Muscle of leg (tissue), 11 donors: ENCODE data around the gene TBCD. TPM values are rescaled to one million over a fixed set of nuclear protein-coding genes. Genes with fewer than 3 reads are reported as not detected.
A peak's percentile ranks its signal among the peaks of the same experiment; 100 is the strongest.

Experiments used
- DNase-seq: peaks from one replicate; pipeline ENCODE4 v3.0.0; 2013
- H3K27ac ChIP-seq: one replicate; pipeline ENCODE4 v1.5.1; 2013; ENCODE audit warnings: mild to moderate bottlenecking, low read length, control low read depth
- H3K27me3 ChIP-seq: one replicate; pipeline ENCODE4 v1.6.1; 2013; ENCODE audit warnings: low read length; ENCODE audit not compliant: control insufficient read depth, insufficient read depth
- H3K36me3 ChIP-seq: one replicate; pipeline ENCODE4 v1.6.1; 2013; ENCODE audit warnings: low read length; ENCODE audit not compliant: control insufficient read depth, insufficient read depth
- H3K4me1 ChIP-seq: one replicate; pipeline ENCODE4 v1.6.1; 2013; ENCODE audit warnings: low read length; ENCODE audit not compliant: control insufficient read depth, insufficient read depth
- H3K4me3 ChIP-seq: one replicate; pipeline ENCODE4 v1.5.1; 2013; ENCODE audit warnings: low read length, control low read depth
- H3K9me3 ChIP-seq: replicated peaks from 2 replicates; pipeline ENCODE4 v1.6.1; 2013; ENCODE audit warnings: low read depth, low read length; ENCODE audit not compliant: control insufficient read depth
- WGBS: methylation state at CpG from one replicate; pipeline ENCODE4 v1.1.5; 2013; ENCODE audit warnings: missing lambda C conversion rate; ENCODE audit not compliant: insufficient coverage; 5-methylcytosine and 5-hydroxymethylcytosine counted together
- polyA plus RNA-seq, 8 donors: library from polyadenylated mRNA; unstranded; fragments of 120-200 nt; gene quantifications; one replicate each; pipeline versions ENCODE4 v1.2.1 to v1.2.3, GENCODE V29; 2013; ENCODE audit warnings: inconsistent platforms in 1 of 8, low replicate concordance in 1 of 8; ENCODE audit not compliant: insufficient read length in 8 of 8, insufficient read depth in 1 of 8
- total RNA-seq: library from RNA; stranded (reverse); fragments of 120-200 nt; gene quantifications from one replicate; pipeline ENCODE4 v1.2.4, GENCODE V29; 2013

The TBCD gene
- total and polyA plus RNA-seq, 9 donors, result 47.8 to 77.4 (median 62.3) TPM

- H3K36me3 ChIP-seq, result no peaks in the 10 kb centered on the region
- DNase-seq, result peak; percentile 42
- no peak overlapping the region for H3K4me3 ChIP-seq
- H3K27ac ChIP-seq, result peak overlapping the region; percentile 31
- peaks cover 82% of the 10 kb centered on the region for H3K4me1 ChIP-seq
- no peaks in the 10 kb centered on the region for H3K9me3 ChIP-seq
- 58% methylated on average over 25 of the region's 25 CpGs for WGBS
- no peaks in the 10 kb centered on the region for H3K27me3 ChIP-seq
Measured at GRCh38 chr17:82862737-82863382, 111.0 kb downstream of the TBCD start.

- WGBS, result 75% methylated on average over 5 of the region's 11 CpGs
- Histone ChIP-seq H3K27me3 (no peaks in the 10 kb centered on the region), H3K4me1 (peaks cover 87% of the 10 kb centered on the region), H3K4me3 (no peak overlapping the region), H3K9me3 (no peaks in the 10 kb centered on the region), H3K27ac (peak overlapping the region; percentile 31), H3K36me3 (no peaks in the 10 kb centered on the region)
- no peak for DNase-seq
Measured at GRCh38 chr17:82863383-82863940, 111.6 kb downstream of the TBCD start.

- peak; percentile 35 for DNase-seq
- Histone ChIP-seq H3K36me3 (no peaks in the 10 kb centered on the region), H3K4me1 (peaks cover 81% of the 10 kb centered on the region), H3K27ac (peak overlapping the region; percentile 31), H3K27me3 (no peaks in the 10 kb centered on the region), H3K4me3 (no peak overlapping the region), H3K9me3 (no peaks in the 10 kb centered on the region)
- WGBS, result 79% methylated on average over 18 of the region's 18 CpGs
Measured at GRCh38 chr17:82863941-82864712, 112.3 kb downstream of the TBCD start.

DNA sequence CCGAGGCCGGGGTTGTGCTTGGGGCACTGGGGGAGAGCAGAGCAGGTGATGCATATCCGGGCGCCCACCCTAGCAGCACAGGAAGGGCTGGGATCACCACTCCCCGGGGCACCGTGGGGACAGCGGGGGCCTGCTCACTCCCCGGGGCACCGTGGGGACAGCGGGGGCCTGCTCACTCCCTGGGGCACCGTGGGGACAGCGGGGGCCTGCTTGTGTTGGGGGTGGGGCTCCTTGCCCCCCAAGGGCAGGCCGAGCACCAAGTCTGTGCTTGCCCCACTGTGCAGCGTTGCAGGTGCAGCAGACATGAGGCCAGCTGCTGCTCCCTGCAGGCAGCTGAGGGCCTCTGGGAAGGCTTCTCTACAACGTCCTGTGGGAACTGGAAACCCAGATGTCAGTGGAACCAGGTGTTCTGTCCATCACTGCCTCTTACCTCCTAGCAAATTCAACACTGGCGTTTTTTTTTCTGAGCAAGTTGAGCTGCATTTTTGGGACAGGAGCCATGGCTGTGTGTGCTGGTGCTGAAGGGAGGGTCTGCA is 112.9 kb downstream of the TBCD start:
- Histone ChIP-seq H3K27me3 (no peaks in the 10 kb centered on the region), H3K36me3 (no peaks in the 10 kb centered on the region), H3K27ac (peak overlapping the region; percentile 31), H3K4me1 (peaks cover 75% of the 10 kb centered on the region), H3K9me3 (no peaks in the 10 kb centered on the region), H3K4me3 (no peak overlapping the region)
- no peak for DNase-seq
- WGBS, result 74% methylated on average over 5 of the region's 16 CpGs

GRCh38 chr17:82865274-82865673 is 113.4 kb downstream of the TBCD start:
- H3K36me3 ChIP-seq, result peaks cover 3% of the 10 kb centered on the region
- no peaks in the 10 kb centered on the region for H3K27me3 ChIP-seq
- H3K27ac ChIP-seq, result peak overlapping the region; percentile 3
- H3K4me3 ChIP-seq, result no peak overlapping the region
- DNase-seq, result no peak
- no peaks in the 10 kb centered on the region for H3K9me3 ChIP-seq
- 69% methylated on average over 6 of the region's 23 CpGs for WGBS
- peaks cover 71% of the 10 kb centered on the region for H3K4me1 ChIP-seq

GRCh38 chr17:82865774-82866395 is 114.0 kb downstream of the TBCD start:
- Histone ChIP-seq H3K27me3 (no peaks in the 10 kb centered on the region), H3K36me3 (peaks cover 9% of the 10 kb centered on the region), H3K4me3 (no peak overlapping the region), H3K4me1 (peaks cover 68% of the 10 kb centered on the region), H3K9me3 (no peaks in the 10 kb centered on the region), H3K27ac (peak overlapping the region; percentile 85)
- 33% methylated on average over 3 of the region's 9 CpGs for WGBS
- DNase-seq, result no peak

- H3K4me3 ChIP-seq, result no peak overlapping the region
- DNase-seq, result peak; percentile 94
- no peaks in the 10 kb centered on the region for H3K9me3 ChIP-seq
- peak overlapping the region; percentile 85 for H3K27ac ChIP-seq
- H3K4me1 ChIP-seq, result peaks cover 68% of the 10 kb centered on the region
- 28% methylated on average over 11 of the region's 11 CpGs for WGBS
- H3K36me3 ChIP-seq, result peaks cover 17% of the 10 kb centered on the region
- H3K27me3 ChIP-seq, result no peaks in the 10 kb centered on the region
Measured at GRCh38 chr17:82866590-82867191, 114.8 kb downstream of the TBCD start.

- no peak overlapping the region for H3K27ac ChIP-seq
Measured at GRCh38 chr17:82867763-82868325, 116.0 kb downstream of the TBCD start.

GRCh38 chr17:82868715-82869131 is 116.9 kb downstream of the TBCD start:
- DNase-seq, result no peak
- H3K4me3 ChIP-seq, result no peak overlapping the region
- no peaks in the 10 kb centered on the region for H3K9me3 ChIP-seq
- H3K27me3 ChIP-seq, result no peaks in the 10 kb centered on the region
- peaks cover 35% of the 10 kb centered on the region for H3K36me3 ChIP-seq
- peaks cover 67% of the 10 kb centered on the region for H3K4me1 ChIP-seq
- H3K27ac ChIP-seq, result no peak overlapping the region
- 78% methylated on average over 15 of the region's 21 CpGs for WGBS

More at GRCh38 chr17:82867763-82868325, 116.0 kb downstream of the TBCD start:
- Histone ChIP-seq H3K36me3 (peaks cover 27% of the 10 kb centered on the region), H3K9me3 (no peaks in the 10 kb centered on the region), H3K4me1 (peaks cover 72% of the 10 kb centered on the region), H3K4me3 (no peak overlapping the region), H3K27me3 (no peaks in the 10 kb centered on the region)
- no peak for DNase-seq
- WGBS, result 82% methylated on average over 17 of the region's 18 CpGs
